Suprapubic skin (tissue), 4 donors: Measurements from ENCODE around the gene LRCH1. TPM values are rescaled to one million over a fixed set of nuclear protein-coding genes. Genes with fewer than 3 reads are reported as not detected.

Experiments used
- DNase-seq, 2 donors: peaks; one replicate each; pipeline ENCODE4 v3.0.0-alpha.2; 2019; ENCODE audit warnings: low spot score in 2 of 2
- H3K27ac ChIP-seq: fragments of 200-600 bp; sonication (generic); one replicate; pipeline ENCODE4 v1.5.1; 2019
- H3K27me3 ChIP-seq: fragments of 200-600 bp; sonication (generic); one replicate; pipeline ENCODE4 v1.5.1; 2019
- H3K36me3 ChIP-seq: fragments of 200-600 bp; sonication (generic); one replicate; pipeline ENCODE4 v1.5.1; 2019
- H3K4me1 ChIP-seq: fragments of 200-600 bp; sonication (generic); one replicate; pipeline ENCODE4 v1.5.1; 2019
- H3K4me3 ChIP-seq: fragments of 200-600 bp; sonication (generic); one replicate; pipeline ENCODE4 v1.5.1; 2019; ENCODE audit warnings: mild to moderate bottlenecking
- H3K9me3 ChIP-seq: fragments of 200-600 bp; sonication (generic); one replicate; pipeline ENCODE4 v1.5.1; 2019
- CTCF ChIP-seq, 2 donors: fragments of 200-600 bp in 1 of 2; fragments of 450-650 bp in 1 of 2; sonication (generic) in 1 of 2; IDR thresholded peaks; one replicate each; pipeline ENCODE4 v1.5.1; 2016 to 2019; ENCODE audit warnings: antibody characterized with exemption in 2 of 2, mild to moderate bottlenecking in 1 of 2, moderate library complexity in 1 of 2
- EP300 ChIP-seq: sonication (generic); formaldehyde crosslinking; IDR thresholded peaks from one replicate; pipeline ENCODE4 v1.6.1; 2017; ENCODE audit warnings: antibody characterized with exemption
- POLR2A ChIP-seq, 2 donors: fragments of 450-650 bp; IDR thresholded peaks; one replicate each; pipeline ENCODE4 v1.6.1; 2017; ENCODE audit warnings: antibody characterized with exemption in 2 of 2, mild to moderate bottlenecking in 2 of 2, moderate library complexity in 2 of 2
- POLR2AphosphoS5 ChIP-seq, 3 donors: sonication (generic); formaldehyde crosslinking; IDR thresholded peaks; one replicate each; pipeline ENCODE4 v1.6.1; 2017; ENCODE audit warnings: antibody characterized with exemption in 3 of 3
- WGBS: methylation state at CpG from one replicate; pipeline ENCODE4 v1.1.5; 2018; 5-methylcytosine and 5-hydroxymethylcytosine counted together
- total RNA-seq, 4 donors: library from RNA; depleted of rRNA; stranded (reverse); fragments of >200 nt; gene quantifications; one replicate each; pipeline ENCODE4 v1.1.0, GENCODE V29; 2016

Gene LRCH1
- total RNA-seq, 4 donors from 2014 or later = 29.1 to 44.7 (median 34.9) TPM

GRCh38 chr13:46679369-46680120 is 126.6 kb downstream of the LRCH1 start:
- no peak for DNase-seq
- WGBS = 36% methylated on average over 12 of the region's 12 CpGs
- Histone ChIP-seq H3K4me3 (peak overlapping the region; percentile 32), H3K36me3 (peaks cover 3% of the 10 kb centered on the region), H3K4me1 (peaks cover 23% of the 10 kb centered on the region), H3K27ac (peak overlapping the region; percentile 35), H3K27me3 (no peaks in the 10 kb centered on the region), H3K9me3 (no peaks in the 10 kb centered on the region)
- TF ChIP-seq POLR2A (IDR thresholded peaks at IDR 0.05) = no peak

- DNase-seq = no peak
- peaks cover 3% of the 10 kb centered on the region for H3K36me3 ChIP-seq
- H3K27ac ChIP-seq = no peak overlapping the region
- H3K27me3 ChIP-seq = no peaks in the 10 kb centered on the region
- H3K4me3 ChIP-seq = no peak overlapping the region
- TF ChIP-seq CTCF (IDR thresholded peaks at IDR 0.05) = no peak
- TF ChIP-seq POLR2A (IDR thresholded peaks at IDR 0.05) = no peak
- TF ChIP-seq POLR2AphosphoS5 (IDR thresholded peaks at IDR 0.05) = no peak
- TF ChIP-seq EP300 = no peak
- WGBS = 95% methylated on average over 3 of the region's 3 CpGs
- peaks cover 26% of the 10 kb centered on the region for H3K4me1 ChIP-seq
- no peaks in the 10 kb centered on the region for H3K9me3 ChIP-seq
Measured at GRCh38 chr13:46682015-46682414, 129.0 kb downstream of the LRCH1 start.

- WGBS = 80% methylated on average over 1 of the region's 1 CpG
- DNase-seq = no peak
- no peak overlapping the region for H3K27ac ChIP-seq
Measured at GRCh38 chr13:46682707-46683106, 129.7 kb downstream of the LRCH1 start.

GRCh38 chr13:46683676-46684260 is 130.8 kb downstream of the LRCH1 start:
- no peak for TF ChIP-seq POLR2A (IDR thresholded peaks at IDR 0.05)
- no peak for TF ChIP-seq EP300
- TF ChIP-seq POLR2AphosphoS5 (IDR thresholded peaks at IDR 0.05) = no peak
- TF ChIP-seq CTCF (IDR thresholded peaks at IDR 0.05) = no peak
- Histone ChIP-seq H3K9me3 (no peaks in the 10 kb centered on the region), H3K36me3 (peaks cover 3% of the 10 kb centered on the region), H3K27me3 (no peaks in the 10 kb centered on the region), H3K4me3 (no peak overlapping the region), H3K27ac (no peak overlapping the region), H3K4me1 (peaks cover 24% of the 10 kb centered on the region)
- no peak for DNase-seq
- 65% methylated on average over 1 of the region's 1 CpG for WGBS

More at GRCh38 chr13:46682707-46683106, 129.7 kb downstream of the LRCH1 start:
- H3K4me3 ChIP-seq = no peak overlapping the region
- H3K36me3 ChIP-seq = peaks cover 3% of the 10 kb centered on the region
- no peaks in the 10 kb centered on the region for H3K9me3 ChIP-seq
- peaks cover 26% of the 10 kb centered on the region for H3K4me1 ChIP-seq
- no peaks in the 10 kb centered on the region for H3K27me3 ChIP-seq
- TF ChIP-seq POLR2A (IDR thresholded peaks at IDR 0.05) (no peak), POLR2AphosphoS5 (IDR thresholded peaks at IDR 0.05) (no peak), CTCF (IDR thresholded peaks at IDR 0.05) (no peak), EP300 (no peak)

- H3K9me3 ChIP-seq = no peaks in the 10 kb centered on the region
- no peak for DNase-seq
- H3K27me3 ChIP-seq = no peaks in the 10 kb centered on the region
- H3K27ac ChIP-seq = no peak overlapping the region
- no peak overlapping the region for H3K4me3 ChIP-seq
- WGBS = 74% methylated on average over 3 of the region's 3 CpGs
- peaks cover 3% of the 10 kb centered on the region for H3K36me3 ChIP-seq
- H3K4me1 ChIP-seq = peaks cover 17% of the 10 kb centered on the region
- no peak for TF ChIP-seq POLR2A (IDR thresholded peaks at IDR 0.05)
- no peak for TF ChIP-seq POLR2AphosphoS5 (IDR thresholded peaks at IDR 0.05)
- no peak for TF ChIP-seq CTCF (IDR thresholded peaks at IDR 0.05)
- TF ChIP-seq EP300 = no peak
Measured at GRCh38 chr13:46684287-46685001, 131.5 kb downstream of the LRCH1 start.
